Stimulated activated CD4-positive, alpha-beta T cell treated with anti-CD3 and anti-CD28 coated beads, TNF-alpha, amount 100 ng/mL, for 1 hour (primary cell): ENCODE measurements around the gene TMEM61.

ENCODE experiments used
- DNase-seq, 3 donors: peaks; one replicate each; pipeline ENCODE4 v3.0.0-alpha.2; 2020; ENCODE audit warnings: low read depth in 3 of 3, low spot score in 1 of 3

The TMEM61 gene

GRCh38 chr1:55037733-55038551 lies 57.5 kb downstream of the TMEM61 start:
- DNase-seq, result no peak

GRCh38 chr1:55038552-55038838 lies 58.1 kb downstream of the TMEM61 start:
- no peak for DNase-seq

- DNase-seq, result no peak
These were observed 58.5 kb downstream of the TMEM61 start for GRCh38 chr1:55038974-55039341.

GRCh38 chr1:55039342-55040082 lies 59.1 kb downstream of the TMEM61 start, which contains the start of gene PCSK9:
Gene PCSK9 (plus strand): TSS chr1:55039548. CDS start chr1:55039838, 290 bp downstream.
- no peak for DNase-seq

- DNase-seq, result no peak
These were observed 59.9 kb downstream of the TMEM61 start for GRCh38 chr1:55040083-55040932.

- DNase-seq, result no peak
These were observed 60.6 kb downstream of the TMEM61 start for GRCh38 chr1:55040933-55041494.

GRCh38 chr1:55041613-55042012 lies 61.2 kb downstream of the TMEM61 start:
- no peak for DNase-seq
